H1 (cell line): ENCODE measurements around the gene PEX5L. TPM values are rescaled to one million over a fixed set of nuclear protein-coding genes. Genes with fewer than 3 reads are reported as not detected.

Experiments used
- CTCF ChIA-PET: fragments of 300-600 bp; sonication (Branson Sonifier 250); formaldehyde crosslinking; loops from one replicate; lab custom pipeline; 2021; ENCODE audit not compliant: partially characterized antibody; lab: Charles Lee
- POLR2A ChIA-PET: fragments of 300-600 bp; sonication (Branson Sonifier 250); formaldehyde crosslinking; loops from one replicate; lab custom pipeline; 2021; ENCODE audit warnings: inconsistent platforms; ENCODE audit not compliant: partially characterized antibody; lab: Charles Lee
- DNase-seq, 2 experiments: peaks; one replicate each; pipeline versions ENCODE4 v3.0.0 to v3.0.0-alpha.2; 2010 to 2022; ENCODE audit warnings: low spot score in 2 of 2, low read depth in 1 of 2, mixed read lengths in 1 of 2
- FAIRE-seq: peaks from 2 replicates; lab custom pipeline; 2011; peaks lifted over from hg19 to GRCh38; lab: Jason Lieb, UNC
- H2AFZ ChIP-seq: 2 replicates; pipeline ENCODE4 v1.8.1; 2012; ENCODE audit warnings: low read length, inconsistent platforms
- H2AK5ac ChIP-seq: 2 replicates; pipeline ENCODE4 v1.6.1; 2013; ENCODE audit warnings: low read depth, low read length
- H2BK120ac ChIP-seq: replicated peaks from 2 replicates; pipeline ENCODE3; 2013; ENCODE audit warnings: low read depth, low read length, inconsistent platforms
- H2BK12ac ChIP-seq: 2 replicates; pipeline ENCODE4 v1.6.1; 2013; ENCODE audit warnings: low read depth, low read length
- H2BK15ac ChIP-seq: 2 replicates; pipeline ENCODE4 v1.6.1; 2013; ENCODE audit warnings: low read length
- H2BK20ac ChIP-seq: 2 replicates; pipeline ENCODE4 v1.6.1; 2013; ENCODE audit warnings: low read length
- H2BK5ac ChIP-seq: 2 replicates; pipeline ENCODE4 v1.6.1; 2013; ENCODE audit warnings: low read depth, low read length
- H3K14ac ChIP-seq: 2 replicates; pipeline ENCODE4 v1.6.1; 2013; ENCODE audit warnings: inconsistent platforms; ENCODE audit not compliant: insufficient read length
- H3K18ac ChIP-seq: 2 replicates; pipeline ENCODE4 v1.6.1; 2013; ENCODE audit warnings: low read length; ENCODE audit errors: extremely low read depth
- H3K23ac ChIP-seq: 2 replicates; pipeline ENCODE4 v1.6.1; 2013; ENCODE audit warnings: inconsistent platforms; ENCODE audit not compliant: insufficient read length
- H3K23me2 ChIP-seq: 2 replicates; pipeline ENCODE4 v1.6.1; 2013; ENCODE audit warnings: low read depth, low read length
- H3K27ac ChIP-seq: 2 replicates; pipeline ENCODE4 v1.6.1; 2011; ENCODE audit warnings: low read depth, low read length, inconsistent platforms
- H3K27me3 ChIP-seq, 4 experiments: replicated peaks in 1 of 4; 1 replicate in 1 of 4; 2 replicates in 3 of 4; pipeline versions ENCODE4 v1.6.1 to v1.8.1; 2011 to 2013; ENCODE audit warnings: low read length in 3 of 4, mild to moderate bottlenecking in 3 of 4, inconsistent platforms in 2 of 4, mixed read lengths in 2 of 4, moderate library complexity in 1 of 4; ENCODE audit not compliant: control insufficient read depth in 3 of 4, insufficient read depth in 3 of 4; ENCODE audit errors: extremely low read depth in 1 of 4
- H3K36me3 ChIP-seq, 4 experiments: 2 replicates each; pipeline versions ENCODE4 v1.6.1 to v1.8.1; 2011 to 2013; ENCODE audit warnings: mild to moderate bottlenecking in 4 of 4, low read length in 3 of 4, moderate library complexity in 2 of 4, control low read depth in 1 of 4, inconsistent platforms in 1 of 4; ENCODE audit not compliant: insufficient read depth in 4 of 4, control insufficient read depth in 2 of 4
- H3K4ac ChIP-seq: replicated peaks from 2 replicates; pipeline ENCODE3; 2013; ENCODE audit warnings: low read length, low read depth, mixed read lengths, inconsistent platforms; ENCODE audit not compliant: insufficient read length
- H3K4me1 ChIP-seq, 4 experiments: replicated peaks in 1 of 4; 1 replicate in 1 of 4; 2 replicates in 3 of 4; pipeline versions ENCODE4 v1.6.1 to v1.8.1; 2011 to 2013; ENCODE audit warnings: low read length in 3 of 4, inconsistent platforms in 2 of 4, mixed read lengths in 1 of 4; ENCODE audit not compliant: insufficient read depth in 4 of 4, control insufficient read depth in 3 of 4
- H3K4me2 ChIP-seq, 2 experiments: 2 replicates each; pipeline versions ENCODE4 v1.6.1 to v1.8.1; 2011 to 2013; ENCODE audit warnings: low read depth in 2 of 2, low read length in 2 of 2, control low read depth in 1 of 2, inconsistent platforms in 1 of 2, mild to moderate bottlenecking in 1 of 2; ENCODE audit not compliant: insufficient read depth in 1 of 2
- H3K4me3 ChIP-seq, 4 experiments: fragments of 200-600, 300-600 bp in 1 of 4; sonication (generic), shearing (Covaris generic), sonication (Bioruptor Twin) in 1 of 4; 2 replicates each; pipeline versions ENCODE4 v1.5.1 to v1.8.1; 2011 to 2016; ENCODE audit warnings: low read length in 4 of 4, low read depth in 3 of 4, control low read depth in 2 of 4, inconsistent platforms in 2 of 4, mild to moderate bottlenecking in 2 of 4, mixed read lengths in 1 of 4, moderate library complexity in 1 of 4; ENCODE audit not compliant: insufficient read depth in 2 of 4; ENCODE audit errors: extremely low read depth in 1 of 4
- H3K56ac ChIP-seq: replicated peaks from 2 replicates; pipeline ENCODE3; 2013; ENCODE audit warnings: low read depth, mild to moderate bottlenecking, mixed read lengths, low read length, inconsistent platforms; ENCODE audit not compliant: insufficient read length
- H3K79me1 ChIP-seq: 2 replicates; pipeline ENCODE4 v1.6.1; 2013; ENCODE audit warnings: low read depth, low read length, control low read depth
- H3K79me2 ChIP-seq, 2 experiments: 2 replicates each; pipeline versions ENCODE4 v1.6.1 to v1.8.1; 2012 to 2013; ENCODE audit warnings: low read length in 2 of 2, mild to moderate bottlenecking in 2 of 2, inconsistent platforms in 1 of 2; ENCODE audit not compliant: insufficient read depth in 2 of 2, control insufficient read depth in 1 of 2
- H3K9ac ChIP-seq, 4 experiments: replicated peaks in 1 of 4; 1 replicate in 1 of 4; 2 replicates in 3 of 4; pipeline versions ENCODE4 v1.6.1 to v1.8.1; 2011 to 2013; ENCODE audit warnings: low read depth in 3 of 4, low read length in 3 of 4, control low read depth in 2 of 4, mild to moderate bottlenecking in 2 of 4, moderate library complexity in 2 of 4, inconsistent platforms in 1 of 4; ENCODE audit errors: extremely low read depth in 1 of 4
- H3K9me3 ChIP-seq, 2 experiments: 2 replicates each; pipeline versions ENCODE4 v1.6.1 to v1.8.1; 2012 to 2013; ENCODE audit warnings: mild to moderate bottlenecking in 2 of 2, moderate library complexity in 2 of 2, control low read depth in 1 of 2, inconsistent platforms in 1 of 2, low read depth in 1 of 2, low read length in 1 of 2, mixed read lengths in 1 of 2; ENCODE audit not compliant: insufficient read depth in 2 of 2
- H4K20me1 ChIP-seq, 2 experiments: replicated peaks in 1 of 2; 2 replicates each; pipeline versions ENCODE3 to v1.8.1; 2011 to 2013; ENCODE audit warnings: inconsistent platforms in 2 of 2, low read length in 2 of 2, mild to moderate bottlenecking in 1 of 2; ENCODE audit not compliant: insufficient read depth in 2 of 2, control insufficient read depth in 1 of 2
- H4K5ac ChIP-seq: 2 replicates; pipeline ENCODE4 v1.6.1; 2013; ENCODE audit warnings: low read length, low read depth, mixed read lengths, inconsistent platforms; ENCODE audit not compliant: insufficient read length
- H4K8ac ChIP-seq: 2 replicates; pipeline ENCODE4 v1.8.0; 2013; ENCODE audit warnings: mild to moderate bottlenecking, moderate library complexity, low read length, inconsistent platforms; ENCODE audit not compliant: insufficient read depth; ENCODE audit errors: extremely low read depth
- H4K91ac ChIP-seq: replicated peaks from 2 replicates; pipeline ENCODE3; 2013; ENCODE audit warnings: low read length, mixed read lengths, inconsistent platforms; ENCODE audit not compliant: insufficient read length
- MAFK ChIP-seq: IDR thresholded peaks from 2 replicates; pipeline ENCODE4 v1.6.1; 2012; ENCODE audit warnings: low read depth, mild to moderate bottlenecking, improper control_type of control experiment, low read length
- WGBS, 2 experiments: shearing (Covaris generic) in 1 of 2; methylation state at CpG; one replicate each; pipeline versions ENCODE4 v1.1.6 to v1.1.7; 2013 to 2015; ENCODE audit warnings: low lambda C conversion rate in 2 of 2, mixed read lengths in 2 of 2, inconsistent platforms in 1 of 2, low coverage in 1 of 2, missing lambda C conversion rate in 1 of 2; ENCODE audit not compliant: insufficient replicate concordance in 2 of 2, insufficient coverage in 1 of 2, insufficient read length in 1 of 2; ENCODE audit errors: extremely low coverage in 1 of 2, missing lambda C conversion rate in 1 of 2; 5-methylcytosine and 5-hydroxymethylcytosine counted together
- polyA plus RNA-seq, 7 experiments: library from polyadenylated mRNA; depleted of rRNA in 3 of 7; stranded (reverse) in 5 of 7; unstranded in 2 of 7; fragments of >200 nt in 5 of 7; fragments of 200-250 nt in 2 of 7; gene quantifications; 1 replicate in 5 of 7; 2 replicates in 1 of 7; 4 replicates in 1 of 7; pipeline versions ENCODE4 v1.2.1 to v1.2.3, GENCODE V29; 2011 to 2013; ENCODE audit warnings: missing spikeins in 2 of 7, mixed read lengths in 2 of 7
- total RNA-seq: library from RNA; stranded (reverse); fragmentation: NEBNext Ultra II Directional; extraction: Animal tissue kit (Norgen Biotek cat#: 25700); gene quantifications from 2 replicates; pipeline ENCODE4 v1.2.1, GENCODE V29; 2021
- TF ChIP-seq, protein P1 (sequence below): IDR thresholded peaks from 2 replicates; pipeline ENCODE4 v1.6.1; 2012; ENCODE audit warnings: low read length, inconsistent platforms

The PEX5L gene
- total and polyA plus RNA-seq, 2 of the 8 experiments (the other 6 are each of a cell fraction or from before 2014, with no cell fraction given), result 0.80 to 4.2 TPM

- Histone ChIP-seq H3K79me2 (no peaks in the 10 kb centered on the region), H3K4me3 (no peak overlapping the region), H3K18ac (no peak overlapping the region), H3K4ac (no peak overlapping the region), H3K4me2 (no peak overlapping the region), H3K36me3 (peaks cover 3 to 28% (median 16%) of the 10 kb centered on the region in 4 experiments; a peak in 6 of 8 replicates), H4K91ac (no peak overlapping the region), H4K20me1 (no peaks in the 10 kb centered on the region), H2BK20ac (no peak overlapping the region), H3K9ac (no peak overlapping the region), H2BK120ac (no peak overlapping the region), H3K14ac (no peak overlapping the region), H2AK5ac (no peak overlapping the region), H2BK5ac (no peak overlapping the region), H3K23ac (no peak overlapping the region), H2BK12ac (no peak overlapping the region), H3K56ac (no peak overlapping the region), H2AFZ (no peak overlapping the region), H3K79me1 (no peaks in the 10 kb centered on the region), H4K5ac (no peak overlapping the region), H4K8ac (no peak overlapping the region), H2BK15ac (no peak overlapping the region), H3K23me2 (no peaks in the 10 kb centered on the region), H3K27me3 (no peaks in the 10 kb centered on the region), H3K4me1 (peaks cover 1 to 13% (median 4%) of the 10 kb centered on the region in 4 experiments; a peak in 6 of 7 replicates), H3K27ac (no peak overlapping the region), H3K9me3 (0 out of 4 replicates have a peak, but pooled peaks cover 0 to 6% of the 10 kb centered on the region in 2 experiments)
- ChIA-PET POLR2A (no interaction called here), CTCF (interaction anchor here (0.5 to 4.0 kb wide), 10 partner anchors 9 to 778 kb away, joined by 3 to 13 read pairs (median 4); no protein-coding TSS in a partner anchor)
- FAIRE-seq, result no peak
- DNase-seq, result no peak
- TF ChIP-seq, protein P1, sequence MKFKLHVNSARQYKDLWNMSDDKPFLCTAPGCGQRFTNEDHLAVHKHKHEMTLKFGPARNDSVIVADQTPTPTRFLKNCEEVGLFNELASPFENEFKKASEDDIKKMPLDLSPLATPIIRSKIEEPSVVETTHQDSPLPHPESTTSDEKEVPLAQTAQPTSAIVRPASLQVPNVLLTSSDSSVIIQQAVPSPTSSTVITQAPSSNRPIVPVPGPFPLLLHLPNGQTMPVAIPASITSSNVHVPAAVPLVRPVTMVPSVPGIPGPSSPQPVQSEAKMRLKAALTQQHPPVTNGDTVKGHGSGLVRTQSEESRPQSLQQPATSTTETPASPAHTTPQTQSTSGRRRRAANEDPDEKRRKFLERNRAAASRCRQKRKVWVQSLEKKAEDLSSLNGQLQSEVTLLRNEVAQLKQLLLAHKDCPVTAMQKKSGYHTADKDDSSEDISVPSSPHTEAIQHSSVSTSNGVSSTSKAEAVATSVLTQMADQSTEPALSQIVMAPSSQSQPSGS, result no peak
- peak; percentile 58; the same call in 1 of the 2 replicates for TF ChIP-seq MAFK
- 80% methylated on average over 9 of the region's 9 CpGs; no CpG with 5 or more reads in 1 of the 2 experiments for WGBS, 2 experiments
Observed at GRCh38 chr3:179769411-179770247, 267.1 kb downstream of the PEX5L start.
